Effector memory CD8-positive, alpha-beta T cell (primary cell): ENCODE data around the gene C1QTNF9.

Source experiments
- ATAC-seq: fragments of 150-1000 bp; cut with Tn5 transposase; replicated peaks from 2 replicates; pipeline ENCODE4 v1.10.0; 2021; ENCODE audit warnings: mild to moderate bottlenecking, moderate library complexity
- DNase-seq, 3 experiments: peaks; one replicate each; pipeline ENCODE4 v3.0.0; 2021
- H3K27ac Mint-ChIP-seq, 2 donors: one replicate each; pipeline ENCODE4 v1.8.0; 2022; ENCODE audit warnings: mild to moderate bottlenecking in 2 of 2, mixed read lengths in 2 of 2, moderate library complexity in 2 of 2
- H3K27me3 Mint-ChIP-seq, 2 donors: one replicate each; pipeline ENCODE4 v1.8.0; 2022; ENCODE audit warnings: mixed read lengths in 2 of 2
- H3K36me3 Mint-ChIP-seq: one replicate; pipeline ENCODE4 v1.8.0; 2022; ENCODE audit warnings: mild to moderate bottlenecking, moderate library complexity, mixed read lengths; ENCODE audit not compliant: insufficient read depth
- H3K4me1 Mint-ChIP-seq, 2 donors: one replicate each; pipeline ENCODE4 v1.8.0; 2022; ENCODE audit warnings: low read depth in 2 of 2, mixed read lengths in 2 of 2
- H3K4me3 Mint-ChIP-seq, 2 donors: one replicate each; pipeline ENCODE4 v1.8.0; 2022; ENCODE audit warnings: mild to moderate bottlenecking in 2 of 2, mixed read lengths in 2 of 2, moderate library complexity in 2 of 2
- H3K9me3 Mint-ChIP-seq, 2 donors: one replicate each; pipeline ENCODE4 v1.8.0; 2022; ENCODE audit warnings: mixed read lengths in 2 of 2

The C1QTNF9 gene

DNA sequence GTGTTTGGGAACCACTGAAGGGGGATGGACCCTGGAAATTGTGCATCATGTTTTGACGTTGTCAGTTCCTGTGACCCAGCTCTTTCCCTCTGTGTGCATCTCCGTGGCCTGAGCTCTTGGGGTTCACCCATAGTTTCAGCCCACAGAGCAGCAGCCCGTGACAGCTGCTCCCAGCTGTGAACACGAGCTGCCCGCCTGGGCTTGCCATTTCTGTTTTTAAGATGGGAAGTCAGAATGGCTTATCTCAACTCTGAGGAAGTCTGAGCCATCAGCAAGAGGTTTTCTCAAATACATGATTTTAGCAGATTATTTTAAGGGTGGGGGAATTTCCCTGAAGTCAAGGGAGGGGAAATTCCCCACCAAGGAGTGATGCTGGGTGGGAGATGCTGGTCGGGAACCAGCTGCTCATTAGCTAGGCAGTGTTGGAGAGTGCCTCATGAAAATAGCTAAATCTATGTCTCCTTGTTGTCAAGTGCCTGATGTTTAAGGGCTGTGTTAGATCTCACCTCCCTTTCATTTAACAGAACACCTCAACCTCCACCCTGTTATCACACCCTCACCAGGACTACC, 34.8 kb upstream of the C1QTNF9 start:
- H3K4me1 Mint-ChIP-seq = peaks cover 69 to 83% of the 10 kb centered on the region in 2 donors
- H3K27ac Mint-ChIP-seq = peak overlapping the region; percentile 96 to 99
- H3K36me3 Mint-ChIP-seq = peaks cover 68% of the 10 kb centered on the region
- H3K9me3 Mint-ChIP-seq = peaks cover 0 to 1% of the 10 kb centered on the region in 2 donors
- ATAC-seq = peak; percentile 55
- H3K4me3 Mint-ChIP-seq = peak overlapping the region; percentile 63 to 72
- peak; percentile 39 to 46 (median 45) for DNase-seq
- no peaks in the 10 kb centered on the region for H3K27me3 Mint-ChIP-seq

DNA sequence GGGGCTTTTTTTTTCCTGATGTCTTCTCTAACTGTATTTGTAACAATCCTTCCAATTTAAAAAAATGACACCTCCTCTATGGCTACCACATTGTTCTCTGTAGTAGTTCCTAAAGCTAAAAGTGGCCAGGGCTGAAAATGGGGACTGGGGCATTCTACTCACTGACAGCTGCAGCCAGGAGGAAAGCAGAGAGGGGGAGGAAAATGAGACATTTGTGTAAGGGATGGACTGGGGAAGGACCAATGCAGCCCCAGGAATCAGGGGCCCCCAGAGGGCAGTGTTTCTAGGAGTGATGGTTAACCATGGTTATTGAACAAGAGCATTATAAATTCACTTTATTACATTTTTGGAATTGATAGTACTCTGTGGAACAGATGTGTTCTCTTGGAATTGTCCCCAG, 34.3 kb upstream of the C1QTNF9 start:
- peak overlapping the region; percentile 96 to 99 for H3K27ac Mint-ChIP-seq
- ATAC-seq (no peak), DNase-seq (no peak)
- peaks cover 69 to 84% of the 10 kb centered on the region in 2 donors for H3K4me1 Mint-ChIP-seq
- peaks cover 0 to 1% of the 10 kb centered on the region in 2 donors for H3K9me3 Mint-ChIP-seq
- H3K36me3 Mint-ChIP-seq = peaks cover 69% of the 10 kb centered on the region
- H3K4me3 Mint-ChIP-seq = peak overlapping the region; percentile 63 to 72
- no peaks in the 10 kb centered on the region for H3K27me3 Mint-ChIP-seq

DNA sequence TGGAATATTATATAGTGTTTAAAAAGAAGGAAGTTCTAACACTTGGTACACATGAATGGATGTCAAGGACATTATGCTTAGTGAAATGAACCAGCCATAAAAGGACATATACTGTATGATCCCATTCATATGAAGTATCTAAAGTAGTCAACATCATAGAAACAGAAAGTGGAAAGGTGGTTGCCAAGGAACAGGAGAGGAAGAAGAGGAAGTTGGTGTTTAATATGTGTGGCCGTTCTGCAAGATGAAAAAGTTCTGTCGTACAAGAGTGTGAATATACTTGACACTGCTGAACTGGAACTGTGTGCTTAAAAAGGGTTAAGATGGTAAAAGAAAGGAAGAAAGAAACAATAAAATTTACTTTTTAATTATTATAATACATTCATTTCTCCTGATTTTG, 33.1 kb upstream of the C1QTNF9 start:
- Mint-ChIP-seq H3K27ac (peak overlapping the region; percentile 96 to 99), H3K36me3 (peaks cover 61% of the 10 kb centered on the region), H3K27me3 (no peaks in the 10 kb centered on the region), H3K9me3 (no peaks in the 10 kb centered on the region), H3K4me3 (peak overlapping the region; percentile 5 to 63), H3K4me1 (peaks cover 68 to 80% of the 10 kb centered on the region in 2 donors)
- ATAC-seq (peak; percentile 6), DNase-seq (no peak)

DNA sequence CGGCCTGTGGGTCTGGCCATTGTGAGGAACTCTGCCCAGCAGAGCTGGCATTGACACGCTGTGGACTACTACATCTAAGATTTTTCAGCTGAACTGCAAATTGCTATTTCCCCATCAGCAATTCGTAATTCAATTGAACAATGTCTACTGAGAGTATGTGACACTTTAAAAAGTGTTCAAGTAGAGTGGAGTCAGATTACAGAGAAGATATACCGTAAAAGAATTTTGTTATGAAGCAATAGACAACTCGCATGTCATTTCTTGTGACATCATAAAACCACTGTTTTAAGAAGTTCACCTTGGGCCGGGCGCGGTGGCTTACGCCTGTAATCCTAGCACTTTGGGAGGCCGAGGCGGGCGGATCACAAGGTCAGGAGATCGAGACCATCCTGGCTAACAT, 32.5 kb upstream of the C1QTNF9 start:
- H3K4me1 Mint-ChIP-seq = peaks cover 65 to 76% of the 10 kb centered on the region in 2 donors
- no peak for ATAC-seq
- no peaks in the 10 kb centered on the region for H3K27me3 Mint-ChIP-seq
- DNase-seq = no peak
- no peaks in the 10 kb centered on the region for H3K9me3 Mint-ChIP-seq
- peak overlapping the region; percentile 96 to 99 for H3K27ac Mint-ChIP-seq
- H3K4me3 Mint-ChIP-seq = peak overlapping the region; percentile 33 to 63
- H3K36me3 Mint-ChIP-seq = peaks cover 59% of the 10 kb centered on the region

DNA sequence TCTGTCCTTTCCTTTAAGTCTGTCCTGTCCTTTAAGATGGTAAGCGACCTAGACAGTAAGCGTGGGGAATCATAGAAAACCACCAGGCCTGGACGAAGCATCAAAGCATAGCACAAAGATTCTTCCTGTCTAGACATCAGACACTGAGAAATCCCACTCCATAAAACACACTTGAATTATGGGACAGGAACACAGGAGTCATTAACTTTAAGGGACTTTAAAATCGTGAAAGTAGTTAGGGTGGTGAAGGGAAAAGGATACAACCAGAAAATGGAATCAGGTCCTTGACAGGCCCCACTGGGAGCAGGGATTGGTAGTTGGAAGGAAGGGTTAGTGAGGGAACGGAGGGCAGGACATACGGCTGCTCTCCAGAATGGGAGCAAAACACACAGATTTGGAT, 31.6 kb upstream of the C1QTNF9 start:
- Mint-ChIP-seq H3K9me3 (no peaks in the 10 kb centered on the region), H3K4me1 (peaks cover 65 to 77% of the 10 kb centered on the region in 2 donors), H3K27ac (peak overlapping the region; percentile 96 to 99), H3K36me3 (peaks cover 63% of the 10 kb centered on the region), H3K4me3 (peak overlapping the region in 1 of 2 donors; percentile 63), H3K27me3 (no peaks in the 10 kb centered on the region)
- DNase-seq (no peak), ATAC-seq (no peak)

DNA sequence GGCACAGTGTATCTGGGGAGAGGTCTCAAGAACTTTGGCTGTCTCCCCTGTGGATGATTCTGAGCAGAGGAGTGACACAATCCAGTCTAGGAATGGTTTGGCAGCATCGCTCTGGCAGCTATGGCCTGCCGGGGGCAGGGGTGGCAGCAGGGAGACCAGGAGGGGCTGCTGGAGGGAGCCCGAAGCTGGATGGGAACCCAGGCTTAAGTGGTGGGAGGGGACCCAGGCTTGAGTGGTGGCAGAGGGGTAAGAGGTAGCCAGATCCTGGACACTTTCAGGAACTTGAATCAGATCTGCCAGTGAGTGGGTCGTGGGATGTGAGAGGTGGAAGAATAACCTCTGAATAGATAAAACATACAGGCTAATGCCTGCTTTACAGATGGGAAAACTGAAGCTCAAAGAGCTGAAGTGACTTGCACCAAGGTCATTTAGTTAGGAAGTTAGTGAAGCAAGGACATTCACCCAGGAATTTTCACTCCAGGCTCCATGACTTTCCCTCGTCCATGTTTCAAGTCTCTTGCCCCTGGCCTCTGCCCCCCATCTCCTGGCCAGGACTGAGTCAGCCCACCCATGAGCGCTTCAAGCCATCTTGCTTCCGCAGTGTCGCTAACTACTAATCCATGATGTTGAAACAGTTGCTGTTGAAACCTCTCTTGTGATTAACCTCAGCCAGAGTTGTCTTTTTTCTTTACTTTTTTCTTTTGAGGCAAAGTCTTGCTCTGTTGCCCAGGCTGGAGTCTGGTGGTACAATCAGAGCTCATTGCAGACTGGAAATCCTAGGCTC, 29.9 kb upstream of the C1QTNF9 start:
- no peaks in the 10 kb centered on the region for H3K9me3 Mint-ChIP-seq
- H3K4me1 Mint-ChIP-seq = peaks cover 58 to 74% of the 10 kb centered on the region in 2 donors
- peaks cover 67% of the 10 kb centered on the region for H3K36me3 Mint-ChIP-seq
- H3K4me3 Mint-ChIP-seq = peak overlapping the region; percentile 50 to 68
- H3K27me3 Mint-ChIP-seq = no peaks in the 10 kb centered on the region
- ATAC-seq (no peak), DNase-seq (no peak)
- peak overlapping the region; percentile 92 to 99 for H3K27ac Mint-ChIP-seq

DNA sequence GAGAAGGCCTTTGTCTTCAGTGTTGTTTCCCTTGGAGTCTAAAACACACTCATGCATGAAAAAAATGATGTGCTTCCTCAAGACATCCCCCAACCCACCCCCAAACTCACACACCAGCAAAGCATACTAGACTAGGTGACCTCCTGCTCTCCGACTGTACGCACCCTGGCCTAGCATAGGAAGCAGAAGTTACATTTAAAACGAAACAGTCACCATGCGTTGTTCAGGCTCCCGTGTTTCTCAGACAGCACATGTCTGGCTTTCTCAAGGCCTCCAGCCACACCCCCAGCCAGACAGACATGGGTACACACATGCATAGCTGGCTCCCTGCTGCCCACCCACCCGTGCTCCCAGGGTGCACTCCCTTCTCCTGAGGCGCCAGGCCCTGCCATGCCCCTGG, 28.7 kb upstream of the C1QTNF9 start:
- Mint-ChIP-seq H3K9me3 (no peaks in the 10 kb centered on the region), H3K36me3 (peaks cover 71% of the 10 kb centered on the region), H3K27ac (peak overlapping the region; percentile 92 to 99), H3K4me3 (no peak overlapping the region), H3K4me1 (peaks cover 48 to 64% of the 10 kb centered on the region in 2 donors), H3K27me3 (no peaks in the 10 kb centered on the region)
- DNase-seq (no peak), ATAC-seq (no peak)

DNA sequence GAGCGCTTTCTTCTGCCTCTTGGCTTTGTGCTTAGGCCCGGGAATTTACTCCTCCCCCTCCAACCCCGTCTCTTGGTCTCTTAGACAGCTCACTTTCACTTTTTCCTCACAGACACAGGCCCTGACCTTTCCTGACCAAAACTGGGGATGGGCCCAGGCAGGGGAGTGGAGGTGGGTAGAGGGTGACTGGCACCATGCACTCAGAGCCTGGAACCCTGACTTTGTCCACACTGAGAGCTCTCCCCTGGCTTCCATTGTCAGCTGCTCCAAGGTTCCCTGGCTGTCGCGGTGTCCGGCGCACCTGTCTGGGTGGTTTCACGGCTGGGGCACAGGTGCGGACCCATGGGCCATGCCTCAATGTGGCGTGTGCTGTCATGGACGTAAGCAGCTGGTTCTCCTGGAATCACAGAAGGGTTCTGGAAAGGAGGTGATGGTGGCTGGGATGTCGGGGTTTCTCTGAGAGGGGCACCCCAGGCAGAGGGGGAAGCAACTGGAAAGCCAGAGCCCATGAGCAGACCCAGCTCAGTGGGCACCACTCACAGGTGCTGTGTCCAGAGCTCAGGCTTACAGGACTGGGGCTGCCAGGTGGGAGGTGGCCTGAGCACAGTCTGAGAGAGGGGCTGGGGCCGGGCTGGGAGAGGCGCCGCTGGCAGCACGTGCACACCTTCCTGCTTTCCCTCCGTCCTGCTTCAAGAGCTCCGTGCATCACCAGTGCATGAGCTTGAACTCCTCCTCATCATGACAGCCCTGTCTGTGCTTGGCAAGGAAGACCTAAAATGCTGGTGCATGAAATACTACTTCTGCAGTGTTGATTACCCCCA, 28.0 kb upstream of the C1QTNF9 start:
- ATAC-seq (no peak), DNase-seq (no peak)
- Mint-ChIP-seq H3K4me3 (peak overlapping the region in 1 of 2 donors; percentile 34), H3K4me1 (peaks cover 45 to 61% of the 10 kb centered on the region in 2 donors), H3K27ac (peak overlapping the region; percentile 92 to 99), H3K36me3 (peaks cover 77% of the 10 kb centered on the region), H3K9me3 (no peaks in the 10 kb centered on the region), H3K27me3 (no peaks in the 10 kb centered on the region)

DNA sequence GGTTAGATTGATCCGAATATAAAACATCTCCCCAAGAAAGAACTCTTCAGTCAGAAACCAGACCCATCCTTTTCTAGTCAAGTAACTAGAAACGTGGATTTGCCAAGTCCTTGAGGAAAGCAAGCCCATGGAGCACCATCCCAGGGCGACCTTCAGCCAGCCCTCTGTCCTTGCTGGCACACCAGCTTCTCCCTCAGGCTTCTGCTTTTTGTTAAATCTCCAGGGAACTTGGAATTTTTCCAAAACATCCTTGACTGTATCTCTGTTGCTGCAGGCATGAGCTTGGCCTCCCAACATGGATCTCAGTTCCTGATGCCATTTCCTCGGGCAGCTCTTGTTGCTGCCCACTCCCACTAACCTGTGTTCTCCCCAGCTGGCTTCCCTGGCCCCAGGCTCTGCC, 27.1 kb upstream of the C1QTNF9 start:
- no peak for DNase-seq
- Mint-ChIP-seq H3K4me3 (peak overlapping the region in 1 of 2 donors; percentile 42), H3K27me3 (no peaks in the 10 kb centered on the region), H3K27ac (peak overlapping the region; percentile 92 to 99), H3K9me3 (no peaks in the 10 kb centered on the region), H3K4me1 (peaks cover 40 to 54% of the 10 kb centered on the region in 2 donors), H3K36me3 (peaks cover 77% of the 10 kb centered on the region)
- no peak for ATAC-seq

DNA sequence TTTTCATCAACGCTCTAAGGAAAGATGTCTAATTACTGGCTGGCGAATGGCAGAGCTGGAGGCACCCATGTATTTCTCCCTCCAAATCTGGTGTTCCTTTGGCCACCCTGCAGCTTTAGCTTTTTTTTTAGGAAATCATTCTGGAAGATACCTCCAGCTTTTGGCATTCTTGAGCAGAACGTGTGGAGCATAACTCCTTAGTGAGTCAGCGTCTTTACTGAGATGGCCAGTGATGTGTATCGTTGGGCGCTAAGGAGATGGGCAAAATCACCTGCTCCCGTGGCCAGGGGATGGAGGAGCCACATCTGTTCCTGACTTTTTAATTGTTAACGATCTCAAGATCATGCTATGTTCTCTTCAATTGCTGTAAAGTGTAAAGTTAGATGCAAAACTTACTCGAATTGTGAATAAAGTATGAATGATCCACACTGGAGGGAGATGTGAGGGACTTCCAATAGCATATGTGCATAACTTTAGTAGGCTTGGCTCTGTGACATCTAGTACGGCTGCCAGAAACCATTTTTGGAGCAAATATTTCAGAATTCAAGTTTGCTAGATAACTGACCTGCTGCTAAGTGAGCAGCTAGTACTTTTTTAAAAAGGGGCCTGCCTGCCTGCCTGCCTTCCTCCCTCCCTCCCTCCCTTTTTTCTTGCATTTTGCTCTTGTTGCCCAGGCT, 24.4 kb upstream of the C1QTNF9 start:
- Mint-ChIP-seq H3K27ac (peak overlapping the region in 1 of 2 donors; percentile 68), H3K4me1 (peaks cover 25 to 30% of the 10 kb centered on the region in 2 donors), H3K9me3 (no peaks in the 10 kb centered on the region), H3K4me3 (no peak overlapping the region), H3K36me3 (peaks cover 86% of the 10 kb centered on the region), H3K27me3 (no peaks in the 10 kb centered on the region)
- no peak for DNase-seq
- no peak for ATAC-seq

DNA sequence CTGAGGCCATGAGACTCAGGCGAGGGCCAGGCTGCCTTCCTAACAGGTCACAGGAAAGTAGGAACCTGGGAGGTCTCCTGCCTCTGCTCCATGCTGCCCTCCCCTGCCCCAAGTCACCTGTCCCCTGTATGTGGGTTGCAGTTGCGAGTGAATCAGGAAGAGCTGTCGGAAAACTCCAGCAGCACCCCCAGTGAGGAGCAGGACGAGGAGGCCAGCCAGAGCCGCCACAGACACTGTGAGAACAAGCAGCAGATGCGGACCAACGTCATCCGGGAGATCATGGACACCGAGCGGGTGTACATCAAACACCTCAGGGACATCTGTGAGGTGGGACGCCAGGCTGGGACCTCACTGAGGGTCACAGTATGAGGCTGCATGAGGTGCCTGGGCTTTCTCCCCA, 22.8 kb upstream of the C1QTNF9 start:
- H3K9me3 Mint-ChIP-seq = no peaks in the 10 kb centered on the region
- peak overlapping the region in 1 of 2 donors; percentile 75 for H3K27ac Mint-ChIP-seq
- no peak overlapping the region for H3K4me3 Mint-ChIP-seq
- H3K4me1 Mint-ChIP-seq = peaks cover 16 to 21% of the 10 kb centered on the region in 2 donors
- no peak for DNase-seq
- H3K36me3 Mint-ChIP-seq = peaks cover 93% of the 10 kb centered on the region
- no peaks in the 10 kb centered on the region for H3K27me3 Mint-ChIP-seq
- no peak for ATAC-seq

DNA sequence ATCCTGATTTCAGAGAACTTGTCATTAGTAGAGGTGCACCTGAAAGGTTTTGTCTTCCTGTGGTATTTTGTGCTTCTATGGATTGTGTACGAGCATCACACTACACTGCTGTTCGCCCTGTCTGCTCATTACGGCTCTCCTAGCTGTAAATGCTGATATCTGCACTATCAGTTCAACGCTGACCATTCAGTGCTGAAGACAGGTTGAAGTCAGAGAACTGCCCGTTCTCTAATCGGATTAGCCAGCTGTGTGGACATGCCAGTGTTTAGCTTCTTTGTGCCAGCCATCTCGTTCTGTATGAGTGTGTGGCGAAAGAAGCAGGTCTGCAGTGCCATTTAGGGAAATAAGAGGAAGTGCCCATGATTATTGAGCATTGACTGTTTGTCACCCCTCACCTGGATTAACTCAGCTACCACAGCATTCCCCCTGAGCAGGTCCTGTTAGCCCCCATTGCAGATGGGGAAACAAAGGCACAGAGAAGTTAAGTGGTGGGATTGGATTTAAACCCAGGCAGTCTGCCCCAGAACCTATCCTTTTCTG, 21.6 kb upstream of the C1QTNF9 start:
- H3K36me3 Mint-ChIP-seq = peaks cover 95% of the 10 kb centered on the region

DNA sequence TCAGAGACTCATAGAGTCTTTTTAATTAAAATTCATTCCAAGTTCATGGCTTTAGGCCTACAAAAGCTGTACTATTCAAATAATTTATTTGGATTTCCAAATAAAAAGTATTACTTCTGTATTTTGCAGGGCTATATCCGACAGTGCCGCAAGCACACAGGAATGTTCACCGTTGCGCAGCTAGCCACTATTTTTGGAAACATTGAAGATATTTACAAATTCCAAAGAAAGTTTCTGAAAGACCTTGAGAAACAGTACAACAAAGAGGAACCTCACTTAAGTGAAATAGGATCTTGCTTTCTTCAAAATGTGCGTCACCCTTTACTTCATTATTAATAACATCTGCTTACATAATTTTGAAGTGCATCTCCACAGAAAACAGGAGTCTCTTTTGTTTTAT, 20.5 kb upstream of the C1QTNF9 start:
- H3K9me3 Mint-ChIP-seq = no peaks in the 10 kb centered on the region
- no peaks in the 10 kb centered on the region for H3K27me3 Mint-ChIP-seq
- peak overlapping the region in 1 of 2 donors; percentile 38 for H3K27ac Mint-ChIP-seq
- no peak for DNase-seq
- peaks cover 5% of the 10 kb centered on the region in 2 donors for H3K4me1 Mint-ChIP-seq
- ATAC-seq = no peak
- peaks cover 98% of the 10 kb centered on the region for H3K36me3 Mint-ChIP-seq
- H3K4me3 Mint-ChIP-seq = no peak overlapping the region

More for the DNA sequence above, 21.6 kb upstream of the C1QTNF9 start:
- no peak overlapping the region for H3K27ac Mint-ChIP-seq
- H3K4me1 Mint-ChIP-seq = peaks cover 8 to 14% of the 10 kb centered on the region in 2 donors
- no peaks in the 10 kb centered on the region for H3K27me3 Mint-ChIP-seq
- H3K9me3 Mint-ChIP-seq = no peaks in the 10 kb centered on the region
- ATAC-seq (no peak), DNase-seq (no peak)
- H3K4me3 Mint-ChIP-seq = no peak overlapping the region
